AG09309 (cell line): Measurements from ENCODE around the gene DNTT.

Experiments
- DNase-seq: peaks from one replicate; pipeline ENCODE4 v3.0.0-alpha.2; 2010; ENCODE audit warnings: low read depth
- H3K4me3 ChIP-seq: 2 replicates; pipeline ENCODE4 v1.5.1; 2011; ENCODE audit warnings: mild to moderate bottlenecking, low read depth, low read length, moderate library complexity; ENCODE audit not compliant: control insufficient read depth
- TF ChIP-seq, protein P1 (sequence below): IDR thresholded peaks from 2 replicates; pipeline ENCODE4 v1.5.1; 2011; ENCODE audit warnings: mild to moderate bottlenecking, low read depth, low read length, inconsistent platforms; ENCODE audit not compliant: insufficient read depth, control insufficient read depth; ENCODE audit errors: missing control alignments

The DNTT gene

DNA sequence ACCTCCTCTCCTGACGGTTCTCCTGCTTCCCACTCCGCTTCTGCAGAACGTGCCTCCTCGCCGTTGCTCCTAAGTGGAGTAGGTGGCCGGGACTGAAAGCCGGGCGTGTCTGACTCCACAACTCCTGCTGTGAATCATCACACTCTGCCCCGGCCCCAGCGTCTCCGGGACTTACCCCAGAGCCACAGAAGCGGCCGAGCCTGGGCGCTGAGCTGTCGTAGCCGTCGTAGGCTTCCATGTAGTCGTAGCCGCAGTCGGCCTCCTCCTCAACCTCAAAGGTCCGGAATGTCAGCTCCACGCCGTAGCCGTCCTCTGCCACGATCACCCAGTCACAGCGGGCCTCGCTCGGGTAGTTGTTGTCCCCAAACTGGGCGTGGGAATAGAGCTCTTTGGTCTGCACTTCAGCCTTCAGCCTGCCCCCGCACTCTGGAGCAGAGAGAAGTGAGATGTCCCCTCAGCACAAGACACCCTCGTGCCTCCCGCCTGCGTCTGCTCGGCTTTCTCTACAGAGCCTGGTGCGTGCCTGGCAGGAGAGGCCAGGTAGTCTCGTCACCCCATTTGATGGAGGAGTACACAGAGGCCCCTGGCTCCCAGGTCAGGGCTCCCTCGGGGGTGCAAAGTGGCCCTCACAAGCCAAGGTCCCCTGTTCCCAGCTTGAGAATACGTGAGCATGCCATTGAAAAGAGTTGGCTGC lies 65.8 kb downstream of the DNTT start:
- DNase-seq, result no peak
- H3K4me3 ChIP-seq, result no peak overlapping the region
- TF ChIP-seq, protein P1, sequence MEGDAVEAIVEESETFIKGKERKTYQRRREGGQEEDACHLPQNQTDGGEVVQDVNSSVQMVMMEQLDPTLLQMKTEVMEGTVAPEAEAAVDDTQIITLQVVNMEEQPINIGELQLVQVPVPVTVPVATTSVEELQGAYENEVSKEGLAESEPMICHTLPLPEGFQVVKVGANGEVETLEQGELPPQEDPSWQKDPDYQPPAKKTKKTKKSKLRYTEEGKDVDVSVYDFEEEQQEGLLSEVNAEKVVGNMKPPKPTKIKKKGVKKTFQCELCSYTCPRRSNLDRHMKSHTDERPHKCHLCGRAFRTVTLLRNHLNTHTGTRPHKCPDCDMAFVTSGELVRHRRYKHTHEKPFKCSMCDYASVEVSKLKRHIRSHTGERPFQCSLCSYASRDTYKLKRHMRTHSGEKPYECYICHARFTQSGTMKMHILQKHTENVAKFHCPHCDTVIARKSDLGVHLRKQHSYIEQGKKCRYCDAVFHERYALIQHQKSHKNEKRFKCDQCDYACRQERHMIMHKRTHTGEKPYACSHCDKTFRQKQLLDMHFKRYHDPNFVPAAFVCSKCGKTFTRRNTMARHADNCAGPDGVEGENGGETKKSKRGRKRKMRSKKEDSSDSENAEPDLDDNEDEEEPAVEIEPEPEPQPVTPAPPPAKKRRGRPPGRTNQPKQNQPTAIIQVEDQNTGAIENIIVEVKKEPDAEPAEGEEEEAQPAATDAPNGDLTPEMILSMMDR, result no peak

DNA sequence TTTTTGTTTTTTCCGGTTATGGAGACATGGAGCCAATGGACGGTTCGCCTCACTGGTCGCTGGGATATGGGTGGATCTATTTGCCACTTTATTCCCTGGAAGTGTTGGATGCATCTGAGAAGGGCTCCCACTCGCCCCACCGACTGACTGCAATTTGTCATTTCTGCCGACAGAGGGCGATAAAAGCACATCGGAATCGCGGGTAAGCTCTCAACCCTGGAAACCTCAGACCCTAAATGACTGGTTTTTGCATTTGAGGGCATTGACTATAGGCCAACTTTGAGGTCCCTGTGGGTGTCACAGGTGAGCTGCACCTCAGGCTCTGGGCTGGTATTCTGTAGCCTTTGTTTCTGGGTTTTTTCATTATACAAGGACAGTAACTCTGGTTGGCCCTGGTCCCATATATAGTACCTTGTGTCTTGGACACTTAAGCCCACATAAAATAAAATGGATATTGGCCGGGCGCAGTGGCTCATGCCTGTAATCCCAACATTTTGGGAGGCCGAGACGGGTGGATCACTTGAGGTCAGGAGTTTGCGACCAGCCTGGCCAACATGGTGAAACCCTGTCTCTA lies 66.4 kb downstream of the DNTT start:
- no peak overlapping the region for H3K4me3 ChIP-seq
- TF ChIP-seq, protein P1, result peak; percentile 83
- DNase-seq, result no peak

DNA sequence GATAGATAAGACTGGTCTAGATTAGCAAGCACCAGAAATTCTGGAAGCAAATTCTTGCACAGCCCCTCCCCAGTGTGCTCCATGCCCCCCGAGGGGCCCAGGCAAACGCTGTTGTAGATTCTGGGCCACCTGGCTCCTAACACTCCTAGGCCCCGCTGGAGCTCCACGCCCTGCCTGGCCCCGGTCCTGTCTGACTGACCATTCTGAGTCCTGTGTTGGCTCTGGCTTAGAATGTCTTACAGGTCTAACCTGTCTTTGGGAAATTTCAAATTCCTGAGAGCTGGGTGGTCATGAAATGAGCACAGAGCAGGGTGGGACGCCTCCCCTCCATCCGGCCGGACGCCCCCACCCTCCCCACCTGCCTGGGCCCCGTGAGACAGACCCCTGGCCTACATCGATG lies 67.1 kb downstream of the DNTT start:
- TF ChIP-seq, protein P1, result no peak
- DNase-seq, result no peak
- H3K4me3 ChIP-seq, result no peak overlapping the region

DNA sequence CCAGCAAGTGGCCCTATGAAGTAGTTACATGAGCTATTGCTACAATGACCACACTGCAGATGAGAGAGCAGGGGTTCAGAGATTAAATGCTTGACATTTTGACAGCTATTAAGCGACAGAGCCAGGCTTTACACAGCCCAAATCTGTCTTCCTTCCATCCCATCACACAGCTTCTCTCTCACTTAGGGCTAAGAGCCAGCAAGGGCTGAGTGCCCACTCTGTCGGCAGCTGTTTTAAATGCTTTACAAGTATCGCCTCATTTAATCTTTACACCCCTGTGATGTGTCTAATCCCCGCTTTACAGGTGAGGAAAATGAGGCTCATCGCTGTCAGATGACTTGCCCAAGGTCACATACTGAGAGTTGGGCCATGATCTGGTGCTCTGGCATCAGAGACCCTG lies 69.8 kb downstream of the DNTT start:
- no peak overlapping the region for H3K4me3 ChIP-seq
- DNase-seq, result no peak
- TF ChIP-seq, protein P1, result no peak

DNA sequence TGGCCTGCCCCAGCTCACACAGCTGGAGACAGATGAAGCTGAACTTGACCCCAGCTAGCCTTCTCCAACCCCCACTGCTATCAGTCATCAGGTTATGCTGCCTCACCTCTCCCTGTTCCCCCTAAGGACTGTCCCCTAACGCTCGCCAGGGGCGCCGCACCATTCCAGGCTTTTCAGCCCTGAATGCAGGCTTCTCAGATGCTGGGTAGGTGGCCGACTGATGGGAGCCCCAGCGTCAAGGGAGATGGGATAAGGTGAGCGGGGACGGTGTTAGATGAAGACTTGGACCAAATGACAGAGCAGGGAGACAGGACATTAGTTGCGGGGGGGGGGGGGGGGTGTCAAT lies 70.4 kb downstream of the DNTT start:
- no peak overlapping the region; the same call in 1 of the 2 replicates for H3K4me3 ChIP-seq
- TF ChIP-seq, protein P1, result no peak
- DNase-seq, result no peak

DNA sequence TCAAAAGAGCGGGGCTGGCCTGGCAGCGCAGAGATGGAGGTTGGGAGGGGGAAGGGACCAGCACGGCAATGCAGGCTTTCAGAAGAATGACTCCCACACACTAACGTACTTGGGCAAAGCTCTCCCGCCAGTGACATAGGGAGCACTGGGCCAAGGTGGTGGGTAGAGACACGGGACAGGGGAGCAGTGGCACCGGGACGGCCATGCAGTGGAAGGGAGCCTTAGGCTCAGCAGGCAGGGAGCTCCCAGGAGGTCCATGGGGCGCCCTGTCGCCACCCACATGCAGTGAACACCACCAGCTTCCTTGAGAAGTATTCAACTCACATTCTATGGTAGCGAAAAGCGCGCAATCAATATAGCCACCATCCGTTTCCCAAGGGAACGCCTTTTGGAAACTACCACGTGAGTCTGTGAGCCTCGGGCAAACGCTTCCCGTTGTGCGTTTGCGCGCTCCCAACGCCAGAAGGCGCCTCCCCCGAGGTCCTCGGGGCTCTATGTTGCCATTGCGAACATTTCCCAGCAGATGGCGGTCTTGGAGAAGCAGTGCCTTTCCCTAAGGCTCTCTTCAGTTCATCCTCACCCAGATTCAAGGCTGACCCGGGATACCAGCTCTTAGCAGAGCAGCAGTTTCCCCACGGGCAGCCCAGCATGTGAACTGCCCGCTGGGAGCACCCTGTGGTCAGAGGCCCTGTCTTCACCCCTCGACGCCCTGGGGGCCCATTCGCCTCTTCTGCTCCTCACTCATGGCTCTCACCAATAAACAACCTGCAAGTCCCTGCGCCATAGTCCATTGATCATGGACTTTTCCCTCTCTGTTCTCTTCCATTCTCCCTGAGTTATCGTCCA lies 71.0 kb downstream of the DNTT start:
- peak overlapping the region; percentile 49 for H3K4me3 ChIP-seq
- TF ChIP-seq, protein P1, result peak; percentile 99
- peak; percentile 49 for DNase-seq
